Measurements from ENCODE around the gene SEBOX.

The SEBOX gene

DNA sequence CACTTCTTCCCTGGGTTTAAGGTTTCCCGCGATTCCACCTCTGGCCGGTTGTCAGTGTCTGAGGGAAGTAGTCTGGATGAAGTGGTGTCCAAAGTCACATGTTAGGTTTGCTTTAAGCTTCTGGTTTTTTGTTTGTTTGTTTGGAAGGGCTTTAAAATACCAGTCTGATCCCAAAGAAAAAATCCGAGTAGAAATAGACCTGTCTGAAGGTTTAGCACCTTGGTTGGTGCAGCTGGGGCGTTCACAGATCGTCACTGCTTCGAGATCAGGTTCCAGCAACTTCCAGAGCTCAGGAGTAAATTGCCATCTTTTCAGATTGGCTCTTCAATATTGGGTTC is 45.4 kb downstream of the SEBOX start:
- no peak for DNase-seq (ENCODE audit: low read depth in 2 of 2)

DNA sequence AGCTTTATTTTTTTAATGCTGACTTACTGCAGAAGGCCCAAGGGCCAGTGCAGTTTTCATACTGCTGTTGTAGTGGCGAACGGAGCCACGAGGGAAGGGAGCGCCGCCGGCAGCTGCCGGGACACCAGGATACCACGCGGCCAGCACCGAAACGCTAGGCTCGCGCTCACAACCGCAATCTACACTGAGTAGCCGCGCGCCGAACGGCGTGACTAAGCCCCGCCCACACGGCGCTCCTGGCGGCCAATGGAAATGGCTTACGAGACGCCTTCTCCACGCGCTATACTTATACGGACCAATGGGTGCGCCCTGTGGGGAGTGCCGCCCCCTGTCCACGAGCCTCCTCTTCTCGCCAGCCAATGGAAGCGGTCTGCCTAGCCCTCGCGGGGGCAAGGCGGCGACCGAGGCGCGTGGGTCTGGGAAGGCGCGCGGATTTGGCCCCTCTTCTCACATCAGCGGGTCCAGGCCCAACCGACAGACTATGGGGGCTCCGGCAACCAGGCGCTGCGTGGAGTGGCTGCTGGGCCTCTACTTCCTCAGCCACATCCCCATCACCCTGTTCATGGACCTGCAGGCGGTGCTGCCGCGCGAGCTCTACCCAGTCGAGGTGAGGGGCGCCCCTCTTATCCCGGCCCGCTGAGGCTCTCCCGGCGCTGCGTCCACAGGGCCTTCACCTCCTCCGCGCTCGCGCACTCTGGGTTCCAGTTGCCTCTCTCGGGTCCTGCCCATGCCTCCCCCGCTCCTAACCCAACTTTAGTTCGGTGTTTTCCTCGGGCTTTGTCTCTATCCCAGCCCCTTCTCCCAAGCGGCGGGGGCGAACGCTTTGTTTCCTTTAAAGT is 46.0 kb downstream of the SEBOX start, which contains the start of gene TMEM97:
Gene TMEM97, plus strand, starts transcription at position 442 of the 839 bp plus-strand sequence. Its CDS starts 40 bp downstream, at position 482.
- peak; percentile 85 to 89 for DNase-seq (ENCODE audit: low read depth in 2 of 2)

- no peak for DNase-seq (ENCODE audit: low read depth in 2 of 2)
Measured at GRCh38 chr17:28317966-28318758, 46.8 kb downstream of the SEBOX start.

DNA sequence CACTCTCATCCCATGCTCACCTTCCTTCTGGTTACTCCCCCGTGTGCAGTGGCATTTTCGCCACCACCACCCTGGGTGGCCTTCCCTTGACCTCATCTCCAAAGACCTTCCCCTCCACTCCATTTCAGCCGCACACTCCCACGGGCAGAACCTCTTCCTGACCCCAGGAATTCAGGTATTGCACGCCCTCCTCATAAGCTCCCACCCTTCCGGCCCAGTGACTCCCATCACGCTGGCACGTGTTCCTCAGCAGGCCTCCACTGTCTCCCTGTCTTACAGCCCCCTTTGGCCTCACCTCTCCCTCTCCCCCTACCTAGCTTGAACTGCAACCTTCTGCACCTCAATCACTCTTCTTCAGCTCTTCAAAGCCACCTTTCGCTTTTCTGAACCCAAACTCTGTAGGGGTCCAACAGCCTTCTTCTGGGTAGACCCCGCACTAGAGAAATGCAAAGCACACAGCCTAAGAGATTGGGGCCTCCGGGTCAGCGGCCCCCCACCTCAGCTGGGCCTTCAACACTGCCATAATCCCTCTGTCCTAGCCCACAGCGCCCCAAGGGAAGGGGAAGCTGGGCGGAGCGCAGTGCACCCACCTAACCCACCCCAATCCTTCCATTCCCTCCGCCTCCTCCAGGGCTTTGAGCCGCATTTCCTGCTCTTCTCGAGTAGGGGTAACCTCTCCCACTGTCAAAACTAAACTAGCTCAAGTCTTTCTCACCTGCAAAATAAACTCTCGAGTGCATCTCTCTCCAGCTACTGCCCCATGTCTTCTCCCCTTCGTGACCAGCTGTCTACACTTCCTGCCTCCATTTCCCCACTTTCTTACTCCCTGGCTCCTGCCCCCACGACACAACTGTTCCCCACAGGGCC is 47.7 kb downstream of the SEBOX start:
- no peak for DNase-seq (ENCODE audit: low read depth in 2 of 2)

- no peak for DNase-seq (ENCODE audit: low read depth in 2 of 2)
Measured at GRCh38 chr17:28315846-28316705, 48.9 kb downstream of the SEBOX start.

DNA sequence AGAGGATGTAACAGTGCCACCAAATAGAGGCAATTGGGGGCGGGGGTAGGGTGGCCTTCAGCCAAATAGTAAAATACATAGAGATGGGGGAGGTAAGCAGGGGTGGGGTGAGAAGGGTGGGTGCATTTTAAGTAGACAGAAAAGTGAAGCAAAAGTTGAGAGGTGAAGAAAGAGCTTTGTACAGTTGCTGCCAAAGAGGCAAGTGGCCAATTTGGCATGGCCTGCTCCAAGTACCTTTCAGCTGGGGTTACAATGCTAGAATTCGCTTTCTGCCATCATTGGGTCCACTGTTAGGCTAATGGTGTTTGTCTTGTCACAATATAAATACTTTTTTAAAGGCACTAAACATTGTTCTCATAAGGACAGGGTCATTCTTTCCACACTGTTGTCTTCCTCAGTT is 51.2 kb downstream of the SEBOX start:
- no peak for DNase-seq (ENCODE audit: low read depth in 2 of 2)
